ENCODE results near the gene C5orf46. TPM values are rescaled to one million over a fixed set of nuclear protein-coding genes. Genes with fewer than 3 reads are reported as not detected.
A peak's percentile ranks its signal among the peaks of the same experiment; 100 is the strongest.

C5orf46 gene
- polyA plus RNA-seq, 1 of the 3 experiments (the other 2 are of a cell fraction), result 4.1 TPM

DNA sequence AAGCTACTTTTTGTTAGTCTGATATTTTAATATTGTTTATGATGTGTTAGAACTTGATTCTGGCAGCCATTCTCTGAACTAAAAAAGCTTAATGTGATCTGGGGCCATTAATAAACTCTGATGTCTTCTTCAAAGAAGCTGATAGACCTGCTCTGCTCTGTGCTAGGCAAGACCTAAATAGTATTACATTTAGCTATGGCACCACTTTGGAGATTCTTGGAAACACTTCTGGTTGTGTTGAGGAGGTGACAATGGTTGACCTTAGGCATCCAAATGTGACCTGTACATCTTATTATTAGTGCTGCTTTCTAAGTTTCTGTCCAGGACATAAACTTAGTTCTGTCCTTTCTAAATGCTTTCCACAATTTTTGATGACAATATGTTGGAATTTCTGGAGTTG lies 49.5 kb downstream of the C5orf46 start:
- H3K9ac ChIP-seq, result no peak overlapping the region
- H3K4me1 ChIP-seq (ENCODE audit: control insufficient read depth in 1 of 2, insufficient read depth in 2 of 2, low read depth in 1 of 2, low read length in 1 of 2), result no peaks in the 10 kb centered on the region; a peak in 1 of 4 replicates
- CTCF ChIA-PET, result interaction anchor here (0.7 to 3.0 kb wide), 21 partner anchors 9 to 324 kb away, joined by 3 to 34 read pairs (median 8); partner anchors contain the start of gene SCGB3A2
- H3K9me3 ChIP-seq, result no peaks in the 10 kb centered on the region
- H4K20me1 ChIP-seq (ENCODE audit: insufficient read depth), result no peaks in the 10 kb centered on the region
- no peaks in the 10 kb centered on the region for H3F3A ChIP-seq (replicated peaks; ENCODE audit: insufficient read depth)
- POLR2A ChIA-PET, result no interaction called here
- DNase-seq, result no peak
- H3K27me3 ChIP-seq (ENCODE audit: insufficient read depth), result no peaks in the 10 kb centered on the region
- H3K4me3 ChIP-seq (ENCODE audit: low read depth in 2 of 2, low read length in 1 of 2), result no peak overlapping the region
- H3K4me2 ChIP-seq, result no peak overlapping the region
- H3K27ac ChIP-seq (ENCODE audit: low read depth in 2 of 2, low read length in 1 of 2), result no peak overlapping the region
- TF ChIP-seq MXI1 (IDR thresholded peaks at IDR 0.05; ENCODE audit: low read depth, low read length) (no peak), ELF1 (IDR thresholded peaks at IDR 0.05) (no peak), RXRA (IDR thresholded peaks at IDR 0.05; ENCODE audit: borderline replicate concordance, low read depth) (no peak), RFX5 (IDR thresholded peaks at IDR 0.05; ENCODE audit: low read length) (no peak)
- TF ChIP-seq, protein P1, sequence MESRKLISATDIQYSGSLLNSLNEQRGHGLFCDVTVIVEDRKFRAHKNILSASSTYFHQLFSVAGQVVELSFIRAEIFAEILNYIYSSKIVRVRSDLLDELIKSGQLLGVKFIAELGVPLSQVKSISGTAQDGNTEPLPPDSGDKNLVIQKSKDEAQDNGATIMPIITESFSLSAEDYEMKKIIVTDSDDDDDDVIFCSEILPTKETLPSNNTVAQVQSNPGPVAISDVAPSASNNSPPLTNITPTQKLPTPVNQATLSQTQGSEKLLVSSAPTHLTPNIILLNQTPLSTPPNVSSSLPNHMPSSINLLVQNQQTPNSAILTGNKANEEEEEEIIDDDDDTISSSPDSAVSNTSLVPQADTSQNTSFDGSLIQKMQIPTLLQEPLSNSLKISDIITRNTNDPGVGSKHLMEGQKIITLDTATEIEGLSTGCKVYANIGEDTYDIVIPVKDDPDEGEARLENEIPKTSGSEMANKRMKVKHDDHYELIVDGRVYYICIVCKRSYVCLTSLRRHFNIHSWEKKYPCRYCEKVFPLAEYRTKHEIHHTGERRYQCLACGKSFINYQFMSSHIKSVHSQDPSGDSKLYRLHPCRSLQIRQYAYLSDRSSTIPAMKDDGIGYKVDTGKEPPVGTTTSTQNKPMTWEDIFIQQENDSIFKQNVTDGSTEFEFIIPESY (IDR thresholded peaks at IDR 0.05; ENCODE audit: borderline replicate concordance, low read depth), result no peak
- no peaks in the 10 kb centered on the region for H3K79me2 ChIP-seq (ENCODE audit: insufficient read depth)
- H3K36me3 ChIP-seq (replicated peaks in 1 of 2; ENCODE audit: control insufficient read depth in 1 of 2, insufficient read depth in 2 of 2, low read length in 1 of 2), result no peaks in the 10 kb centered on the region
- H3K9me2 ChIP-seq, result no peaks in the 10 kb centered on the region
- H2AFZ ChIP-seq (ENCODE audit: low read depth), result no peak overlapping the region

DNA sequence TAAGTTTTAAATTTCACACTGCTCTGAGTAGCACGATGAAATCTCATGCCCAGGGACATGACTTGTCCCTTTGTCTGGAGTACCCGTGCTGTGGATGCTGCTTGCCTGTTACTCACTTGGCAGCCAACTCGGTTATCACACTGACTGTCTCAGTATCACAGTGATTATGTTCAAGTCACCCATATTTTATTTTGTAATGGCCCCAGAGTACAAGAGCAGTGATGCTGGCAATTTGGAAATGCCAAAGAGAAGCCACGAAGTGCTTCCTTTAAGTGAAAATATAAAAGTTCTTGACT lies 50.6 kb downstream of the C5orf46 start:
- no peaks in the 10 kb centered on the region for H3K9me2 ChIP-seq
- H3K9ac ChIP-seq, result no peak overlapping the region
- H4K20me1 ChIP-seq (ENCODE audit: insufficient read depth), result no peaks in the 10 kb centered on the region
- H3K4me2 ChIP-seq, result no peak overlapping the region
- no peak overlapping the region for H3K4me3 ChIP-seq (ENCODE audit: low read depth in 2 of 2, low read length in 1 of 2)
- no peaks in the 10 kb centered on the region for H3K79me2 ChIP-seq (ENCODE audit: insufficient read depth)
- TF ChIP-seq SMC3 (IDR thresholded peaks at IDR 0.05; ENCODE audit: low read depth, low read length) (no peak), EZH2phosphoT487 (IDR thresholded peaks at IDR 0.05; ENCODE audit: borderline replicate concordance, low read depth) (no peak), MEF2A (IDR thresholded peaks at IDR 0.05; ENCODE audit: borderline replicate concordance, low read depth) (no peak)
- no peak overlapping the region for H3K27ac ChIP-seq (ENCODE audit: low read depth in 2 of 2, low read length in 1 of 2)
- ChIA-PET POLR2A (no interaction called here), CTCF (interaction anchor here (1.3 to 2.4 kb wide), 2 partner anchors 78 to 227 kb away, joined by 3 to 8 read pairs; no protein-coding TSS in a partner anchor)
- H2AFZ ChIP-seq (ENCODE audit: low read depth), result 0 out of 2 replicates have a peak overlapping the region, but pooled peaks have one; percentile 22
- H3K4me1 ChIP-seq (ENCODE audit: control insufficient read depth in 1 of 2, insufficient read depth in 2 of 2, low read depth in 1 of 2, low read length in 1 of 2), result no peaks in the 10 kb centered on the region; a peak in 1 of 4 replicates
- H3K9me3 ChIP-seq, result no peaks in the 10 kb centered on the region
- no peaks in the 10 kb centered on the region for H3K27me3 ChIP-seq (ENCODE audit: insufficient read depth)
- DNase-seq, result no peak
- H3K36me3 ChIP-seq (replicated peaks in 1 of 2; ENCODE audit: control insufficient read depth in 1 of 2, insufficient read depth in 2 of 2, low read length in 1 of 2), result no peaks in the 10 kb centered on the region
- 8% methylated on average over 4 of the region's 4 CpGs for WGBS (ENCODE audit: low lambda C conversion rate)
- no peaks in the 10 kb centered on the region for H3F3A ChIP-seq (replicated peaks; ENCODE audit: insufficient read depth)

DNA sequence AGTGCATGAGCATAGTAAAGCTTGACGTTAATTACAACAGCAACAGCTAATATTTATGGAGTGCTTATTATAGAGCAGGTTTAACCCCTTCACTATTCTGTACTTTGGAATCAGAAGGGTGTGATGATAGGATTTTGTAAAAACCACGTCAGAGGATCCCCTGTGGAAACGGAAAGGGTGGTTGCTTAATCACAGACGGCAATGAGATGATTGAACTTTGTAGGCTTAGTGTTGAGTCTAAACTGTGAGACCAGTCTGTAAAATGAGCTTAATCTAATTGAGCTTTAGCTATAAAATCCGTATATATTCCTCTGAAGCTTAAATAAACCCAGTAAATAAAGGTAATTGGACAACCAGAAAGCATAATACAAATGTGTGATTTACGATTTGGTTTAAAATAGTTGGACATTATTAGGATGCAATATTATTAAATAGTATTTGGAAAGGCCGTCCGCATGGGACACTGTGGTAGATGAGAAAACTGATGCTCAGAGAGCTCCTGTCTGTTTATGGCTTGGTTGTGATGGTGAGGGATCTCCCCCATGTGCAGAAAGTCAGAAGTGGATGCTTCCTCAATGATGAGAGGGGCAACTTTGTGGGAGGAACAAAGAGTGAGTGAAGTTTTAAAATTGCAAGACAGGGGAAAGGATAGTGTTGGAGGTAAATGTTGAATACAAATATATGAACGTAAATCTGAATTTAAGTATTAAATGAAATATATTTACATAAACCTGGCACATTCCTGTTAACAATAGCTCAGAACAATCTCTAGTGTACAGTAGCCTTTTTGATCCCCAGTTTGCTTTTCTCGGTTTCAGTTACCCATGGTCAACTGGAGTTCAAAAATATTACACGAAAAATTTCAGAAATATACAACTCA lies 51.2 kb downstream of the C5orf46 start:
- Histone ChIP-seq H3K4me1 (ENCODE audit: control insufficient read depth in 1 of 2, insufficient read depth in 2 of 2, low read depth in 1 of 2, low read length in 1 of 2) (no peaks in the 10 kb centered on the region), H3K4me2 (no peak overlapping the region), H3K9ac (no peak overlapping the region), H3F3A (replicated peaks; ENCODE audit: insufficient read depth) (no peaks in the 10 kb centered on the region), H3K27me3 (ENCODE audit: insufficient read depth) (no peaks in the 10 kb centered on the region), H3K9me3 (no peaks in the 10 kb centered on the region), H3K4me3 (ENCODE audit: low read depth in 2 of 2, low read length in 1 of 2) (no peak overlapping the region), H3K79me2 (ENCODE audit: insufficient read depth) (no peaks in the 10 kb centered on the region), H3K36me3 (replicated peaks in 1 of 2; ENCODE audit: control insufficient read depth in 1 of 2, insufficient read depth in 2 of 2, low read length in 1 of 2) (no peaks in the 10 kb centered on the region), H2AFZ (ENCODE audit: low read depth) (no peak overlapping the region), H3K9me2 (no peaks in the 10 kb centered on the region), H3K27ac (ENCODE audit: low read depth in 2 of 2, low read length in 1 of 2) (no peak overlapping the region), H4K20me1 (ENCODE audit: insufficient read depth) (no peaks in the 10 kb centered on the region)
- DNase-seq, result no peak
- CTCF ChIA-PET, result interaction anchor here (1.1 to 2.4 kb wide), 4 partner anchors 32 to 226 kb away, joined by 3 to 8 read pairs (median 5); no protein-coding TSS in a partner anchor
- TF ChIP-seq RAD21 (IDR thresholded peaks at IDR 0.05; ENCODE audit: low read length), result no peak
- no peak for TF ChIP-seq MEF2A (IDR thresholded peaks at IDR 0.05; ENCODE audit: borderline replicate concordance, low read depth)
- TF ChIP-seq GABPA (IDR thresholded peaks at IDR 0.05; ENCODE audit: low read depth), result no peak
- no peak for TF ChIP-seq NFIC (IDR thresholded peaks at IDR 0.05; ENCODE audit: borderline replicate concordance)
- no peak for TF ChIP-seq RFX5 (IDR thresholded peaks at IDR 0.05; ENCODE audit: low read length)
- TF ChIP-seq, protein P2, sequence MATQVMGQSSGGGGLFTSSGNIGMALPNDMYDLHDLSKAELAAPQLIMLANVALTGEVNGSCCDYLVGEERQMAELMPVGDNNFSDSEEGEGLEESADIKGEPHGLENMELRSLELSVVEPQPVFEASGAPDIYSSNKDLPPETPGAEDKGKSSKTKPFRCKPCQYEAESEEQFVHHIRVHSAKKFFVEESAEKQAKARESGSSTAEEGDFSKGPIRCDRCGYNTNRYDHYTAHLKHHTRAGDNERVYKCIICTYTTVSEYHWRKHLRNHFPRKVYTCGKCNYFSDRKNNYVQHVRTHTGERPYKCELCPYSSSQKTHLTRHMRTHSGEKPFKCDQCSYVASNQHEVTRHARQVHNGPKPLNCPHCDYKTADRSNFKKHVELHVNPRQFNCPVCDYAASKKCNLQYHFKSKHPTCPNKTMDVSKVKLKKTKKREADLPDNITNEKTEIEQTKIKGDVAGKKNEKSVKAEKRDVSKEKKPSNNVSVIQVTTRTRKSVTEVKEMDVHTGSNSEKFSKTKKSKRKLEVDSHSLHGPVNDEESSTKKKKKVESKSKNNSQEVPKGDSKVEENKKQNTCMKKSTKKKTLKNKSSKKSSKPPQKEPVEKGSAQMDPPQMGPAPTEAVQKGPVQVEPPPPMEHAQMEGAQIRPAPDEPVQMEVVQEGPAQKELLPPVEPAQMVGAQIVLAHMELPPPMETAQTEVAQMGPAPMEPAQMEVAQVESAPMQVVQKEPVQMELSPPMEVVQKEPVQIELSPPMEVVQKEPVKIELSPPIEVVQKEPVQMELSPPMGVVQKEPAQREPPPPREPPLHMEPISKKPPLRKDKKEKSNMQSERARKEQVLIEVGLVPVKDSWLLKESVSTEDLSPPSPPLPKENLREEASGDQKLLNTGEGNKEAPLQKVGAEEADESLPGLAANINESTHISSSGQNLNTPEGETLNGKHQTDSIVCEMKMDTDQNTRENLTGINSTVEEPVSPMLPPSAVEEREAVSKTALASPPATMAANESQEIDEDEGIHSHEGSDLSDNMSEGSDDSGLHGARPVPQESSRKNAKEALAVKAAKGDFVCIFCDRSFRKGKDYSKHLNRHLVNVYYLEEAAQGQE (IDR thresholded peaks at IDR 0.05; ENCODE audit: low read depth, low read length), result no peak
- TF ChIP-seq TAF1 (IDR thresholded peaks at IDR 0.05; ENCODE audit: borderline replicate concordance, low read depth, low read length), result no peak
- TF ChIP-seq GATA2 (CRISPR knock-in tag; IDR thresholded peaks at IDR 0.05), result no peak
- 54% methylated on average over 11 of the region's 11 CpGs for WGBS (ENCODE audit: low lambda C conversion rate)
- POLR2A ChIA-PET, result no interaction called here
